Measurements from ENCODE around the gene FOXE1.

FOXE1 gene

GRCh38 chr9:97866300-97866699, 13.3 kb downstream of the FOXE1 start:
- no peak for DNase-seq (ENCODE audit: low read depth in 2 of 2)

GRCh38 chr9:97866848-97867247, 13.8 kb downstream of the FOXE1 start:
- no peak for DNase-seq (ENCODE audit: low read depth in 2 of 2)

- no peak for DNase-seq (ENCODE audit: low read depth in 2 of 2)
Observed at GRCh38 chr9:97868859-97869258, 15.8 kb downstream of the FOXE1 start.

GRCh38 chr9:97873425-97873824, 20.4 kb downstream of the FOXE1 start:
- no peak for DNase-seq (ENCODE audit: low read depth in 2 of 2)

- no peak for DNase-seq (ENCODE audit: low read depth in 2 of 2)
Observed at GRCh38 chr9:97873882-97874281, 20.9 kb downstream of the FOXE1 start.

DNA sequence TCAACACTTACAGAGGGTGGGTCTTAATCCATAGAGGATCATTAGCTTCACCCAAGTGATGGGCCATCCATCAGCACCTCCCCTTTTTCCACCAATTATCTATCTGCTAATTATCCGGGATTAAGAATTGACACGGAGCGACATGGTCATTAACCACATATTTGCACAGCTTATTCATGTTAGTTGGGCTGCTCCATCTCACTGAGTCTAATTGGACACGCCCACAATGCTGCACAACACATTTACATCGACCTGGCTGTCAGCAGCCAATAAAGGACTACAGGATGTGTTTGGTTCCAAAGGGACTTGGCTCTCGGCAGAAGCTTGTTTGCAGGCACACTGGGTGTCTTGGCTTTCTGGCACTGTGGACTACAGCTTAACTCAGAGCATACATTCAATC, 21.6 kb downstream of the FOXE1 start:
- DNase-seq (ENCODE audit: low read depth in 2 of 2): no peak

DNA sequence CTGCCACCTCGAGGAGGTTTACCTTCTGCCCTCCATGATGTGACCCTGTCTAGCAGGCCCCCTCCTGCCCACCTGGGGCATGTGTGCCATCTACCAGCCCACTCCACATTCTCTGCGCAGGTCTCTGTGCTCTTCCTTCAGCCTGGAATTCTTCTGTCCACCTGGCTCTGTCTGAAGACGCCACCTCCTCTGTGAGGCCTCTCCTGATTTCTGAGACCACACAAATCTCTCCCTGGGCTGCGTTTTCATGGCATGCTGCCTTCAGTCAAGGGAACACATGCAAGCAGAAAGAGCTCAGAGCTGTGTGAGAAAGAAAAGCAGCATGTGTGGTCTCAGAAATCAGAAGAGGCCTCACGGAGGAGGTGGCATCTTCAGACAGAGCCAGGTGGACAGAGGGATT, 22.1 kb downstream of the FOXE1 start:
- DNase-seq (ENCODE audit: low read depth in 2 of 2): no peak

DNA sequence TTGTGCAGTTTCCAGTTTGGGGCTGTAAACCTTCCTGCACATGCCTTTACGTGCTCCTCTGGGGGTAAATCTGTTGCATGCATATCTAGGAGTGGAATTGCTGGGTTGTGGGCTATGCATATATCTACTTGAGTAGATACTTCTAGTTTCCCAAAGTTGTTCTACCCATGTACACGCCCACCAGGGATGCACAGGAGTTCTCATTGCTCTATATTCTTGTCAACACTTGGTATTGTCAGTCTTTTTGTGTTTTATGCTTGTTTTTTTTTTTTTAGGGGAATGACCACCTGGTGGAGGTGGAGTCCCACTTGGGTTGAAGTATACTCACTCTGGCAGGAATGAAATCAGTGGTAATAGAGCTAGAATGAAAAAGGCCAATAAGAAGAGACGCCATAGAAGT, 23.0 kb downstream of the FOXE1 start:
- no peak for DNase-seq (ENCODE audit: low read depth in 2 of 2)

- no peak for DNase-seq (ENCODE audit: low read depth in 2 of 2)
Observed at GRCh38 chr9:97880336-97880735, 27.3 kb downstream of the FOXE1 start.

GRCh38 chr9:97889941-97890887, 37.2 kb downstream of the FOXE1 start:
- DNase-seq (ENCODE audit: low read depth in 2 of 2): peak; percentile 51 to 71

GRCh38 chr9:97891736-97892135, 38.7 kb downstream of the FOXE1 start:
- DNase-seq (ENCODE audit: low read depth in 2 of 2): no peak

- no peak for DNase-seq (ENCODE audit: low read depth in 2 of 2)
Observed at GRCh38 chr9:97892421-97892820, 39.4 kb downstream of the FOXE1 start.

- DNase-seq (ENCODE audit: low read depth in 2 of 2): no peak
Observed at GRCh38 chr9:97895211-97895610, 42.2 kb downstream of the FOXE1 start.

DNA sequence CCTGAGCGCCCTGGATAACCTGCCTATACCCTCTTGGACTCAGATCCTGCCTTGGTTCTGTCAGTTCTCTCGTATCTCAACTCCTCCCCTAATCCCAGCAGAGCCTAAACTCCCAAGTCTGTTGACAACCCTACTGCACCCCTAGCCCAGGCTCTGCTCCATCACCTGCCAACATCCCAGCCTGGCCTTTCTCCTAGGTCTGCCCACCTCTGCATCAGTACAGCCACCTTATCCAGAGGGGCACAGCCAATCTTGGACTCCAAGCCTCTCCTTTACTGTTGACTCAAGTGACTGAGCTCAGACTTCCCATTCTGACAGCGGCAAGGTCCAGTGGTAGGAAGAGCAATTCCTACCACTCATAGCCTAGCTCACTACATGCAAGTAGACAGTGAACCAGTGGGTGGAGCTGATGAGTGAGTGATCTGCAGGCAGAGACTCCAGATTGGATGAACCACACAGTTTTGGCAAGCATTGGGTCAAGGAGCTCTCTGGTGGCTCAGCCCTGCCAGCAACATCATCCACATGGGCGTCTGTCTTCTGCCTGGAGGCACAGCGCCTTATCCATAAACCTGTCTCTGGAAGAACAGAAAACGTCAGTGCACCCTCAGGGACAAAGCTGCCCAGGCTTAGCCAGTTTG, 42.8 kb downstream of the FOXE1 start:
- DNase-seq (ENCODE audit: low read depth in 2 of 2): no peak

- DNase-seq (ENCODE audit: low read depth in 2 of 2): no peak
Observed at GRCh38 chr9:97900103-97900737, 47.2 kb downstream of the FOXE1 start.

DNA sequence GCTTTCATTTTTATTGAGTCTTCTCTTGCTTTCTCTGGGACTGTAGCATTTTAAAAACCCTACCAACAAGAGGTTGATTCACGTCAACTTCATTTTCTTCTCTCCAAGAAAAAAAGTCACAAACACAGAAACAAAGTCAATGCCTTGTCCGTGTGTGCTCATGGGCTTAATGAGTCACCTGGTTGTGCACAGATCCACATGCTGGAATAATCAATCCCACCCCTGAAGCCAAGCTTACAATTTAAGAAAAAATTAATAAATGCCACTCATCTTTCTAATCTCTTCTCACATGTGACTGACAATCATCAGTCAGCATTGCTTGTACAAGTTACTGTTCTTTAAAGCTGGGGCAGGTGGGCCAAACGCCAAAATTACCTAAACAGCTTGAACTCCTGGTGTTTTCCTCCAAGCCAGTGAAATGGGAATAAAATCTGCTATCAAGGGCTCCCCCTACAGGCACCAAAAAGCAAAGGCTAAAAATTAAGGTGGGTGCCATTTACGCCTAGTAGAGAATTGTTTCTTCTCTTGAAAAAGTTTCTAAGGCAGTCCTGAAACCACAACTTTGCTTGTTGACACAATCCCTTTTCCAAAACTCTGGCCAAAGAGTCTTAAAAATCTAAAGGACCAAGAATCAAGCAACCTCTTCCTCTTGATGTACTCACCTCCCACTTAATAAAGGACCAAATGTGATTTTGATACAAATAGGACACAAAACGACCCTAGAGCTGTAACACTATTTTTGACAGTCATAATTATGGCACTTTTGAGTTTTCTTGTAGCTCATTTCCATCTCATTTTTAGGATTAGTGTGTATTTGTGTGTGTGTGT, 47.9 kb downstream of the FOXE1 start:
- DNase-seq (ENCODE audit: low read depth in 2 of 2): no peak

DNA sequence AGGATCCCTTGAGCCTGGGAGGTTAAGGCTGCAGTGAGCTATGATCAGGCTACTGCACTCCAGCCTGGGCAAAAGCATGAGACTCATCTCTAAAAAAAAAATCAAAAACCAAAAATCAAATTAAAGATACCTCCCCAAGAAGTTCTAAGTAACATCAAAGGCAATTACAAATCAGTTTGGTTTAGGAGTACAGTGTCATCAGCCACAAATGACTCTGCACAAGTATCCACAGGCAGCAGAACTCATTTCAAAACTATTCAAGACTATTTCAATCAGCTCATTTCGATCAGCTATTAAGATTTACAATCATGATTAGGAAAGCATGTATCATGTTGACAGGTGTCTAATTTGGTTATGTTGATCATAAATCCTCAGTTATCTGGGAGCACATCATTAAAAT, 50.2 kb downstream of the FOXE1 start:
- DNase-seq (ENCODE audit: low read depth in 2 of 2): no peak

DNA sequence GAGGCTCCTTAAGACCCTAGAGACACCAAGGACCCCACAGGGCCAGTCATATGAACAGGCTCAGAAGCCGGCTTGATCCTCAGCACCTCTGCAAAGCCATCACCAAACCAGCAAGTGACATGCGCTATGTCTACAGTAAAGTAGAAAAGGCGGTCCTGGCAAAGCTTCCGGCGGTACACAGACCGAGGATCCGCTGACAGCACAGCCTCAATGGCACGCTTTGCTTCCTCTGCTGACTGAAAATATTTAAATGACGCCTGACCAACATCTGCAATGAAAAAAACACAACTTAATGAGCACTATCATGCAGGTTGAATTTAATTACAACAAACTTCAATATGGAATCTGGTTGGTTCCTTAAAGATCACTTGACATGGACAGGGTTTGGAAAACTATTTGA, 51.7 kb downstream of the FOXE1 start:
- DNase-seq (ENCODE audit: low read depth in 2 of 2): peak; percentile 21 to 43

GRCh38 chr9:97905228-97905627, 52.2 kb downstream of the FOXE1 start:
- DNase-seq (ENCODE audit: low read depth in 2 of 2): no peak
